ENCODE results near the gene SORBS1. TPM values are rescaled to one million over a fixed set of nuclear protein-coding genes. Genes with fewer than 3 reads are reported as not detected.

Gene SORBS1
- total and polyA plus RNA-seq, 2 experiments from 2014 or later: 11.0 to 20.6 TPM

DNA sequence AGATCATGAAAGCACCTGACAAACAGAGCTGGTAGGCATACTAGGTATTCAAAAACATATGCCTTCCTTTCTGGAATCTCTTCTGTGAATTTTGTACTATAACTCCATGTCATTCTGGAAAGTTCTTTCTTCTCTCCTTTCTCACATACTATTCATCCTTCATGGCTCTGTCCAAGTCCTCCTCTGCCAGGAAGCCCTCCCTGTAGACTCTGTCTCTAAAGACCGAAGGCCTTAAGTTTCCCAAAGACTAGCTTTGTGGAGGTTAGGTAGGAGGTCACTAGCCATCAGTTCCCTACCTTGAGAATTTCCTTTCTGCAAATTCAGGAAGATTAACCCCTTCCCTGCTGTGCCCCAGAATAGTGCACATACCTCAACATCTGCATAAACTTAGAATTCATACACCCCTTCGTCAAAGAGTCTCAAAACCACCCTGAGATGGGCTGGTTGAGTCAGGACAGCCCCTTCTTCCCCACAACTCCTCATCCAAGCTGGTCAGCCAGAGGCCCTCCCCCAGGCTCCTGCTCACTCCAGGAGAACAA is 20.6 kb downstream of the SORBS1 start:
- TF ChIP-seq, protein P1, sequence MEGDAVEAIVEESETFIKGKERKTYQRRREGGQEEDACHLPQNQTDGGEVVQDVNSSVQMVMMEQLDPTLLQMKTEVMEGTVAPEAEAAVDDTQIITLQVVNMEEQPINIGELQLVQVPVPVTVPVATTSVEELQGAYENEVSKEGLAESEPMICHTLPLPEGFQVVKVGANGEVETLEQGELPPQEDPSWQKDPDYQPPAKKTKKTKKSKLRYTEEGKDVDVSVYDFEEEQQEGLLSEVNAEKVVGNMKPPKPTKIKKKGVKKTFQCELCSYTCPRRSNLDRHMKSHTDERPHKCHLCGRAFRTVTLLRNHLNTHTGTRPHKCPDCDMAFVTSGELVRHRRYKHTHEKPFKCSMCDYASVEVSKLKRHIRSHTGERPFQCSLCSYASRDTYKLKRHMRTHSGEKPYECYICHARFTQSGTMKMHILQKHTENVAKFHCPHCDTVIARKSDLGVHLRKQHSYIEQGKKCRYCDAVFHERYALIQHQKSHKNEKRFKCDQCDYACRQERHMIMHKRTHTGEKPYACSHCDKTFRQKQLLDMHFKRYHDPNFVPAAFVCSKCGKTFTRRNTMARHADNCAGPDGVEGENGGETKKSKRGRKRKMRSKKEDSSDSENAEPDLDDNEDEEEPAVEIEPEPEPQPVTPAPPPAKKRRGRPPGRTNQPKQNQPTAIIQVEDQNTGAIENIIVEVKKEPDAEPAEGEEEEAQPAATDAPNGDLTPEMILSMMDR (IDR thresholded peaks at IDR 0.05; ENCODE audit: low read depth, low read length): no peak
- no peaks in the 10 kb centered on the region for H3K27me3 ChIP-seq

GRCh38 chr10:95539560-95540284 is 21.4 kb downstream of the SORBS1 start:
- peaks cover 53% of the 10 kb centered on the region for H3K4me1 ChIP-seq (ENCODE audit: low read depth)

More for the DNA sequence above, 20.6 kb downstream of the SORBS1 start:
- Histone ChIP-seq H3K9me3 (ENCODE audit: low read depth) (no peaks in the 10 kb centered on the region), H3K4me1 (ENCODE audit: low read depth) (peaks cover 53% of the 10 kb centered on the region), H3K36me3 (no peaks in the 10 kb centered on the region), H3K4me3 (no peak overlapping the region), H3K27ac (no peak overlapping the region)
- DNase-seq (ENCODE audit: low read depth in 1 of 2, low spot score in 1 of 2): no peak

DNA sequence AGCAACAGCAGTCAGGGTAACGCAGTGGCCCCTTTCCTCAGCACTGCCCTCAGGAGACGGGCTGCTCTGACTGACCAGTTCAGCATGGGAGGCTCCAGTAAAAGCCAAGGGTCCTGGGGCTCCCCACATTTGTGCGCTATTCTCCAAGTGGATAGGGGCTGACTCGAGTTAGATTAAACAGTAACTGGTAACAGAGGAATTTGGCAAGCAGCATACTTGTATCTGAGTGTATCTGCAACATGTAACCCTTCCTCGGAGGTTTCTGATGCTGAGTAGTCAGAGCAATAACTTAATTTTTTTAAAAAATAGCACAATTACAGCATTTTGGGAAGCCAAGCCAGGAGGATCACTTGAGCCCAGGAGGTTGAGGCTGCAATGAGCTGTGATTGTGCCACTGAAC is 22.8 kb downstream of the SORBS1 start:
- Histone ChIP-seq H3K4me1 (ENCODE audit: low read depth) (peaks cover 40% of the 10 kb centered on the region), H3K27ac (peak overlapping the region; percentile 47), H3K36me3 (no peaks in the 10 kb centered on the region), H3K9me3 (ENCODE audit: low read depth) (no peaks in the 10 kb centered on the region), H3K27me3 (no peaks in the 10 kb centered on the region), H3K4me3 (no peak overlapping the region)
- no peak for DNase-seq (ENCODE audit: low read depth in 1 of 2, low spot score in 1 of 2)
- TF ChIP-seq, protein P1 (IDR thresholded peaks at IDR 0.05; ENCODE audit: low read depth, low read length): no peak

More at GRCh38 chr10:95539560-95540284, 21.4 kb downstream of the SORBS1 start:
- no peaks in the 10 kb centered on the region for H3K36me3 ChIP-seq
- no peak for DNase-seq (ENCODE audit: low read depth in 1 of 2, low spot score in 1 of 2)
- no peaks in the 10 kb centered on the region for H3K27me3 ChIP-seq
- no peak overlapping the region for H3K27ac ChIP-seq
- TF ChIP-seq, protein P1 (IDR thresholded peaks at IDR 0.05; ENCODE audit: low read depth, low read length): no peak
- H3K9me3 ChIP-seq (ENCODE audit: low read depth): no peaks in the 10 kb centered on the region
- no peak overlapping the region for H3K4me3 ChIP-seq

- no peak overlapping the region for H3K4me3 ChIP-seq
- TF ChIP-seq, protein P1 (IDR thresholded peaks at IDR 0.05; ENCODE audit: low read depth, low read length): no peak
- H3K27ac ChIP-seq: no peak overlapping the region
- no peaks in the 10 kb centered on the region for H3K27me3 ChIP-seq
- peaks cover 31% of the 10 kb centered on the region for H3K4me1 ChIP-seq (ENCODE audit: low read depth)
- no peak for DNase-seq (ENCODE audit: low read depth in 1 of 2, low spot score in 1 of 2)
- no peaks in the 10 kb centered on the region for H3K36me3 ChIP-seq
- H3K9me3 ChIP-seq (ENCODE audit: low read depth): no peaks in the 10 kb centered on the region
Observed at GRCh38 chr10:95537542-95537927, 23.6 kb downstream of the SORBS1 start.

DNA sequence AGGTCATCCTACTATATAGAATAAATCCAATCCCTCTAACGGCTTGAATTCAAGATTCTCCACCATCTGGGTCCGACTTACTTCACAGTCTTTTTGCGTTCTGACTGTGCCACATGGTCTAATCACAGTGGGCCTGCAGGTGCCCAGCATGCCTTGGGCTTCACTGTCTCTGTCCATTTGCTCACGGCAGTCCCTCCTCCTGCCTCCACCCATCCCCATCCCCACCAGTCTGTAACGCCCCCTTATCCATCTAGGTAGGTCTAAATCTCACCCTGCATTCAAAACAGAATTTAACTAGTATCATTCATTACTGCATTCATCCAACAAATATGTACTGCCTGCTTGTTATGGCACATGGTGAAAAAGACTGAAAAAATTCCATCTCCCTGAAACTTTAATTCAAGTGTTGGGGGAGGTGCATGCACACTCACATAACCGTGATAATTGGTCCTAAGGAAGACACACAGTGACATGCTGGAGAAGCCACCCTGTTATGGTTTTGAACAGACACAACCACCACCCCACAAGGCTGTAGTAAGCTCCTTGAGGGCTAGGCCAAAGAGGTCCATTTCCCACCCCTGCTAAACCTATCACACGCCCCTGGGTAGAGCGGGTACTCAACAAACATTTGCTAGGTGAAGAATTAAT is 24.2 kb downstream of the SORBS1 start:
- peaks cover 30% of the 10 kb centered on the region for H3K4me1 ChIP-seq (ENCODE audit: low read depth)
- H3K36me3 ChIP-seq: no peaks in the 10 kb centered on the region
- H3K27me3 ChIP-seq: no peaks in the 10 kb centered on the region
- H3K9me3 ChIP-seq (ENCODE audit: low read depth): no peaks in the 10 kb centered on the region
- TF ChIP-seq, protein P1 (IDR thresholded peaks at IDR 0.05; ENCODE audit: low read depth, low read length): no peak
- H3K4me3 ChIP-seq: no peak overlapping the region
- no peak for DNase-seq (ENCODE audit: low read depth in 1 of 2, low spot score in 1 of 2)
- H3K27ac ChIP-seq: no peak overlapping the region
